Measurements from ENCODE around the gene ASTN2.
"Not testable (repeated sequence)": the region's sequence is repeated elsewhere in the genome, so short reads cannot be mapped to it uniquely, and the experiment has no call there.

ASTN2 gene

DNA sequence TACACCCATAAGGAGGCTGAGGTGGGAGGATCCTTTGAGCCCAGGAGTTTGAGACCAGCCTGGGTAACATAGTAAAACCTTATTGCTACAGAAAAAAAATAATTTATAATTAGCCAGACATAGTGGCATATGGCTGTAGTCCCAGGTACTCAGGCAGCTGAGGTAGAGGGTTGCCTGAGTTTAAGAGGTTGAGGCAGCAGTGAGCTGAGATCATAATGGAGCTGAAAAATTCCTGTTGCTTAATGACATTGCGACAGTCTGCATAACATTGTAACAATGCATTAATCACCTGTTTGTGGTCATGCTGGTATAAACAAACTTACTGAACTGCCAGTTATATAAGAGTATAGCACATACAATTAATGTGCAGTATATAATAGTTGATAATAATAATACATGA is 513.6 kb downstream of the ASTN2 start:
- no peak for DNase-seq

DNA sequence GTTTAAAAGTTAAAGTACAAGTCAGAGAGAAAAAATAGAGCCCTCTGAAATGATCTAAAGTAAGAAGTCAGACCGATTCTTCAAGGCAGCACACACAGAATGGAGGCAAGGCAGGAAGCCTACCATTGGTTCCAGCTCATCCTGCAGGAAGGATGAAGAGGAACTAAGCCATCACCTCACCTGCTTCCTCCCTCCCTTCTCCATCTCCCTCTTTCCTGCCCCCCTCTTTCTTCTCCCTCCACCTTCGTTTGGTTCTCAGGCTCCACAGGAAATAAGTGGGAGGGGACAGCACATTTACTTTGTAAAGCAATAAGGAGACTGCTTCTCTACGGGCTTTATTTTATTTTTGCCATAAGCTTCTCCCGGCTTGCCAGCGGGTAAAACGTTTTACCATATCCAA is 514.3 kb downstream of the ASTN2 start:
- no peak for DNase-seq

GRCh38 chr9:116900007-116900367 is 514.9 kb downstream of the ASTN2 start:
- no peak for DNase-seq

DNA sequence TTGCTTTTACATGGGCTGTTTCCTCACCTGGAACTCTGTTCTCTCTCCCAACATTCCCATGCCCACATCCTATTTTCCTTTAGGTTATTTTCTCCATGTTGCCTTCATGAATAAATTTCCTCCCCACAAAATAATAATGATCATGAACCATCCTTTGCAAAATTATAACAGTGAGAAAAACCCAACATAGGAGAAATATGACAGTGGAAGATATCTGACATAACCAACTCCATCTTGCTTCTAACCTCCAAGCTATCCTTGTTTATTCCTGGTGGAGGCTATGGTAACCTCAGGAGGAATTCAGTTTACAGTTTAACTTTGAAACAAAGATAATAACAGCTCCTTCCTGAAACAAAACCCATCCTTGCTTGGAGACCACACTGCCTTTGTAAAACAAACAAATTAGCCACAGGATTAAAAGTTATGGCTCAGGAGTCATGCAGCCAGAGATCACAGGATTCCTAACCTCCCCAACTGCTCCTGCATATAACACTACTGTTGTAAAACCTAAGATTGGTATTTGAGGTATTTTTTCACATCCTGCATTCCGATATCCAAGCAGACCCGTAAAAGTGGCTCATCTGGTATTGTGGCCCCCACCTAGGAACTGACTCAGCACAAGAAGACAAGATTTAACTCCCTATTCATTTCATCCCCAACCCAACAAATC is 515.4 kb downstream of the ASTN2 start:
- DNase-seq, result no peak

- DNase-seq, result not testable (repeated sequence)
Measured at GRCh38 chr9:116898131-116898530, 516.7 kb downstream of the ASTN2 start.

DNA sequence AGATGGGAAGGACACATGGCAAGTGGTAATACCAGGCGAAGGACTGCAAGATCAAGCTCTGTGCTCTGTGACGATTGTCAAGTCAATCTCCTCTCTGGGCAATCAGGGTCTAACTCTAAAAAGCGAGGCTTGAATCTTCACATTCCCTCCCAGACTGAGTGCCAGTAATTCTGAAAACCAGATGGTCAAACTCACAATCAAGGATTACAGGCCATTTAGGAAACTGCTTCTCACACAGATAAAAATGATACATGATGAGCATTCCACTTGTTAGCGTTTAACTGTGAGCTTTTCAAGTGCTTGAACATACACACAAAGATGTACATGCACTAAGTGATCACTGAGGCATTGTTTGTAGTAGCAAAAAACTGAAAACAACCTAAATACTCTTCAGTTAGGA is 517.7 kb downstream of the ASTN2 start:
- no peak for DNase-seq

DNA sequence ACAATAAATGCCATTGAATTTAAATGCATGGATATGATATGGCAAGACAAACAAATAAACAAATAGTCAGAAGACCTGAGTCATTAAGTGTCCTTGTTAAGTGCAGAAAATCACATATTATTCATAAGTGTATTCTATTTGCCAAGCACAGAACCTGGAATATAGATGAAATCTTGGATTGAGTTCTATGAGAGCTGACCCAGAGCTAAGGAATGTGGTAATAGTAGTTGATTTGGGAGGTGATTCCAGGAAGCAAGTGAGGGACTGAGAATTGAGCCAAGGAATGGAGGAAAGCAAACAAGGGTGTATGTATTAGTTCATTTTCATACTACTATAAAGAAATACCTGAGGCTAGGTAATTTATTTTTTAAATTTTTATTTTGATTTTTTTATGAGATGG is 518.9 kb downstream of the ASTN2 start:
- no peak for DNase-seq

- DNase-seq, result no peak
Measured at GRCh38 chr9:116891424-116891823, 523.4 kb downstream of the ASTN2 start.

DNA sequence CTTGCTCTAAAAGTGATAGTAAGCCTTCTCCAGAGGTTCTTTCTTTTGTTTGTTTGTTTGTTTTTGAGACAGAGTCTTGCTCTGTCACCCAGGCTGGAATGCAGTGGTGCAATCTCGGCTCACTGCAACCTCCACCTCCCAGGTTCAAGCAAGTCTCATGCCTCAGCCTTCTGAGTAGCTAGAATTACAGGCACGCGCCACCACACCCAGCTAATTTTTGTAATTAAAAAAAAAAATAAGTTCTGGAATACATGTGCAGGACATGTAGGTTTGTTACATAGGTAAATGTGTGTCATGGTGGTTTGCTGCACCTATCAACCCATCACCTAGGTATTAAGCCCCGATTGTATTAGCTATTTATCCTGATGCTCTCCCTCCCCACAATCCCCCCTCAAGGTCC is 526.4 kb downstream of the ASTN2 start:
- not testable (repeated sequence) for DNase-seq

GRCh38 chr9:116888066-116888465 is 526.8 kb downstream of the ASTN2 start:
- no peak for DNase-seq

DNA sequence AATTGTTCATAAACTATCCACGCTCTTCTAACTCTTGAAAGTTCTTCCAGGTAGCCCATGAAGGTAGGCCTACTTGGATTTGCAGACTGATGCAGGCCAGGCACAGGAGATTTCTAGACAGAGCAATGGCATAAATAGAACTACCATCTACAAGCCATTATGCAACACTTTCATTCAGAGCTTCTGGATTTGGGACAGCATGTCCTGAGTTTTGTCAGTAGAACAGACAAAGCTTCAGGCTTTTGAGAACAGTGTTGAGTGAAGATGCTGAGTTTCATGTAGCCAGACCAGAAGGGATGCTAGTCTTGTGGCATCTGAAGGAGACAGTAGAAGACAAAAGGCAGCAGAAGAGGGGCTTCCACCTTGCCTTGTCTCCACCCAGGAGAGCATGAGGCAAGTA is 531.2 kb downstream of the ASTN2 start:
- DNase-seq, result no peak

- DNase-seq, result no peak
Measured at GRCh38 chr9:116877072-116877471, 537.8 kb downstream of the ASTN2 start.

- DNase-seq, result no peak
Measured at GRCh38 chr9:116875576-116875975, 539.3 kb downstream of the ASTN2 start.

DNA sequence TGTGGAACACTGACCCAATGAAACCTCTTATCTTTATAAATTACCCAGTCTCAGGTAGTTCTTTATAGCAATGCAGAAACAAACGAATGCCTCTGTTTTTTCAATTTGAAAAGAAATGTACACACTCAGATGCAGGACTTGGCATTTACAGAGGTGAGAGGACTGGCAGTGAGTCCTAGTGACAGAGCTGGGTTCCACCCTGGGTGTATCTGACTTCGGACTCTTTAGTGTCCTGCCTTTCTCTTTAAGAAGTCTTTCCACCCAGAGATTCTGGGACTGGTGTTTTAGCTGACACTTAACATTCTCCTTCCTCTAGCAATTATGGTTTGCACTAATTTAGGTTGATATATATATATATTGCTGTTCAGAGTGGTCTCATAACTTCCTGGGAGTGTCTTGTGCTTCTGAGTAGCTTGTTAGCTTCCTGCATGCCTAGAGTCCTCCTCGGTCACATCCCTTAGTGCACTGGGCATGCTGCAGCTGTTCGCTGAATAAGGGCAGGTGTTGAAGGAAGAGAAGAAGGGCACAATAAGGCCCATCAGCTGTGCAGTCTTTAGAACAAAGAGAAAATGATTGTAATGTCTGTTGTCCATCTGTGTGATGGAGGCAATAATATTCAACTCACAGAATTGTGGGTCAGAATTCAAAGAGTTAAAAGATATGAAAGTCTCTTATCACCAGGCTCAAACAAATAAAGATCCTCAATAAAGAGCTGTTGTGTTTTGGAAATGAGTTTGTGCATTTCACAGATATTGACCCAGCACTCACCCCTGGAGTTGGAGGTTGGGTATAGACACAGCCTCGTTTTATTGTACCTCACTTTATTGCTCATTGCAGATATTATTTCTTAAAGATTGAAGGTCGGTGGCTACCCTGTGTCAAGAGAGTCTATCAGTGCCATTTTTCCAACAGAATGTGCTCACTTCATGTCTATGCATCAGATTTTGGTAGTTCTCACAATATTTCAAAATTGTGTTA is 540.6 kb downstream of the ASTN2 start:
- DNase-seq, result no peak

- DNase-seq, result no peak
Measured at GRCh38 chr9:116873491-116873890, 541.4 kb downstream of the ASTN2 start.

GRCh38 chr9:116870566-116870965 is 544.3 kb downstream of the ASTN2 start:
- no peak for DNase-seq

DNA sequence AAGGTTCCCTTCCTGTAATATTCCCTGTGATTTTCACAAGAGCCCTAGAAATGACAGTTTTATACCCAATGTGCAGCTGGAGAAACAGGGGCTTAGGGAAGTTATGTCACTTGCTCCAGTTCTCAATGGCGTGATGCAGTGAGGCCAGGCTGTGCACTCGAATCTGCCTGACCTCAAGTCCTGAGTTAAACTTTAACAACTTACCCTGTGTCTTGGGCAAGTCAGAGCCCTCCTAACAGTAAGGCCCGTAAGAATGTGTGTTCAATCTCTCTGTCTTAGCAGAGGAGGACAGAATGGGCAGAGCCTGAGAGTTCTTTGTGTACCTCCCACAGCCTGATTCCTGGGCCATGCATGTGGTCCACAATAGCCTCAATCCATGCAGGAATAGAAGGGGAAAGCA is 546.7 kb downstream of the ASTN2 start:
- no peak for DNase-seq

DNA sequence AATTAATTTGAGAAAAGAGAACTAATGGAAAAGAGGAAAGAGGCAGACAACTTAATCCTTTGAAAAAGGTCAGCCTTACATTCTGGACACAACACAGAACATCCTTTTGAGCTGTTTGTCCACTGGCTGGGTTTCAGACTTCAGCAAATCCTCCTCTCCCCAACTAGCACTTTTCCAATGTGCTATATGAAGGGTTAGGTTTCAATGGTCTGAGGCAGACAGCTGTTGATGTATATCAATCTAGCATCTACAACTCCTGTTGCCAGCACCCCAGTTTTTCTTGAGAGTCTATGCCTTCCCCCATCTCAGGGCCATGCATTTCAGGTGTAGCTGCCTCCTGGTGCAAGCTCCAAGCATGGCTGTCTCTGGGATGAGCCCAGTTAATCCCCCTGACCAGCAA is 553.5 kb downstream of the ASTN2 start:
- DNase-seq, result no peak

DNA sequence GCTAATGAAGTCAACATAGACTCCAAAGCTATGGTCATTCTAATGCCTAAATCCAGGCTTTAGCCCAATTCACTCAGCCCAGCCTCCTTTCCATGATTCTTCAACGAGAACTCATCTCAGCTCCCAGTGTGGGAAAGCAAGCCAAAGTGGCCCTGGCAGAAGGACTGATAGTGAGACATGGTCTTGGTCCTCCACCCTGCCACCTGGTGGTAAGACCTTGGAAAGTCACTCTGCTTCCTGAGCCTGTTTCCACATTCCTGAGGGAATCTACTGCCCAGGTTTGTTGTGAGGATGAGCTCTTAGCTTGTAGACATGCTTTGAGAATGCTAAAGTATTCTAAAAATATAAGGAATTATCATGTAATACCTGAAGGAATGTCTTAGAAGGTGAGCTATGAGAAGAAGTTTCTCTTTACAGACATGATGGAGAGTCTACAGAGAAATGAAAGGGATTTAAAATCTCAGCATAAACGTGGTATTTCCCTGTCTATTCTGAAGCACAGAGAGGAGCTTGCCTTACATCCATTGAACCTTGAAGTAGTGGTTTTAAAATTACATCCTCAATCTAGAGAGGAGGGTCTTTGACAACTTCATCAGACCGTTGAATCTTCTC is 554.2 kb downstream of the ASTN2 start:
- DNase-seq, result peak; percentile 70

GRCh38 chr9:116859763-116860162 is 555.1 kb downstream of the ASTN2 start:
- no peak for DNase-seq

DNA sequence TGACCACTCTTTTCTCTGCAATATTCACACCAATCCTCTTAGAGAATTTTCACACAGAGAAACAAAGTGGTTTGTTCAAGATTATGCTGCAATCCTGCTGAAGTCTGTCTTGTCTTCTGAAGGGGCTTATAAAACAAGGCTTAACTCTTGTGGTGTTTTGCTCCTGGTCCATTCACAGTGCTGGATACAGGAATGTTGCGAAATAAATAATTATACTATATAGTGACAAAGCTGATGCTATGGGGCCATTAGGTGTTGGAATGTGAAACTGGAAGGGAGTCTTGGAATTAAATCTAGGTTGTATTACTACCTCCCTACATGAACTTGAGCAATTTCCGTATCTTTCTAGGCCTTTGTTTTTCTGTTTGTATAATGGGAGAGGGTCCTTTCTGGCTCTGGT is 557.5 kb downstream of the ASTN2 start:
- no peak for DNase-seq

DNA sequence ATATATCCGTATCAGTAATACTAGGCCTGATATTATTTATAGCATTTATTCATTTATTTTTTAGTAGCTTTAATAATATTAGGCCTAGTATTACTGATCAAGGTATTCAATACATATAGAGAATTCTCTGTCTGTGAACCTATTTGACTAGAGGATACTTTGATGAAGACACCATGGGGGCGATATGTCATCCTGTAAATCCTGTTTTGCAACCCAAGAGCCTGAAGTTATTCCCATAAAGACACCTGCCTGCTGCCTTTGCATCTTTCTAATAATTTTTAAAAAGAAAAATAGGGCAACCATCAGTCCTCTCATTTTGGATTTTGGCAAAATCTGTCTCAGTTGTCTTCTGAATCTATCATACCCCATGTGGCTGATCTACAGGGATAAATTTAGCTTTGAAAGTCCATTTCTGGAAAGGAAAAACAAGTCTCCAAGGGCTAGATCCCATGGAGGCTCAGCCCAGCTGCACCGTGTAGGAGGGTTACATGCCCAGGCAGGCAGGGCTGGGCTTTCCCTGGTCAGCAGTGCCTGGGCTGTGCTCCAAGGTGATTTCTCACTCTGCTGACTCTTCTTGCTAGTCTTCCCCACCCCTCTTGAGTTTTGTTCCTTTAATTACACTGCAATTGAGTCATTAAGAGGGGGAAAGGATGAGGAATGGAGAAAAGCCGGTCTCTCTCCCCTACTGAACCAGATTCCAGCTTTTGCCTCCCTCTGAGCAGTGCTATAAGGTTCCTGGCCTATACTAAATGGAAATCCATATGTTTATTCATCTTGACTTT is 558.8 kb downstream of the ASTN2 start:
- no peak for DNase-seq

- DNase-seq, result no peak
Measured at GRCh38 chr9:116849721-116850120, 565.1 kb downstream of the ASTN2 start.
